RWPE2 (cell line): Measurements from ENCODE around the gene RRAGD.

ENCODE experiments used
- ATAC-seq: fragments of 200-7000 bp; cut with Tn5 transposase; 3 replicates; pipeline ENCODE4 v1.9.1; 2021; ENCODE audit warnings: low read depth
- DNase-seq: peaks from one replicate; pipeline ENCODE4 v3.0.0-alpha.2; 2020; ENCODE audit warnings: low spot score
- H3K27ac ChIP-seq: fragments of 450-650 bp; 2 replicates; pipeline ENCODE4 v1.5.1; 2017; ENCODE audit warnings: mild to moderate bottlenecking; ENCODE audit not compliant: poor library complexity, severe bottlenecking
- H3K27me3 ChIP-seq: fragments of 250-450 bp; sonication (Bioruptor Pico); 2 replicates; pipeline ENCODE4 v1.5.1; 2021; ENCODE audit warnings: mild to moderate bottlenecking, moderate library complexity; ENCODE audit not compliant: insufficient read depth, poor library complexity, severe bottlenecking
- H3K36me3 ChIP-seq: fragments of 250-450 bp; sonication (Bioruptor Pico); 2 replicates; pipeline ENCODE4 v1.5.1; 2020; ENCODE audit warnings: low read depth, mild to moderate bottlenecking, moderate library complexity
- H3K4me1 ChIP-seq: fragments of 250-450 bp; sonication (Bioruptor Pico); 2 replicates; pipeline ENCODE4 v1.5.1; 2021; ENCODE audit warnings: mild to moderate bottlenecking, moderate library complexity; ENCODE audit not compliant: insufficient read depth, poor library complexity, severe bottlenecking
- H3K4me3 ChIP-seq: fragments of 250-450 bp; sonication (Bioruptor Pico); 2 replicates; pipeline ENCODE4 v1.5.1; 2021; ENCODE audit warnings: mild to moderate bottlenecking, moderate library complexity; ENCODE audit not compliant: severe bottlenecking
- H3K9me3 ChIP-seq: fragments of 250-450 bp; sonication (Bioruptor Pico); 2 replicates; pipeline ENCODE4 v1.5.1; 2021; ENCODE audit warnings: mild to moderate bottlenecking, moderate library complexity; ENCODE audit not compliant: severe bottlenecking
- CTCF ChIP-seq: fragments of 450-650 bp; IDR thresholded peaks from one replicate; pipeline ENCODE4 v1.5.1; 2017; ENCODE audit warnings: mild to moderate bottlenecking, moderate library complexity; ENCODE audit not compliant: poor library complexity, severe bottlenecking

The RRAGD gene

GRCh38 chr6:89350281-89350966, 61.6 kb downstream of the RRAGD start:
- DNase-seq (no peak), ATAC-seq (no peak)
- Histone ChIP-seq H3K4me3 (no peak overlapping the region), H3K27me3 (no peaks in the 10 kb centered on the region), H3K4me1 (peaks cover 14% of the 10 kb centered on the region), H3K36me3 (no peaks in the 10 kb centered on the region), H3K27ac (no peak overlapping the region), H3K9me3 (no peaks in the 10 kb centered on the region)
- TF ChIP-seq CTCF: no peak

GRCh38 chr6:89348372-89348771, 63.7 kb downstream of the RRAGD start:
- Histone ChIP-seq H3K27ac (no peak overlapping the region), H3K4me3 (no peak overlapping the region), H3K9me3 (no peaks in the 10 kb centered on the region), H3K27me3 (no peaks in the 10 kb centered on the region), H3K4me1 (peaks cover 14% of the 10 kb centered on the region), H3K36me3 (peaks cover 4% of the 10 kb centered on the region; the same call in 1 of the 2 replicates)
- no peak for DNase-seq
- TF ChIP-seq CTCF: no peak
- ATAC-seq: no peak

GRCh38 chr6:89347825-89348224, 64.2 kb downstream of the RRAGD start:
- Histone ChIP-seq H3K4me1 (peaks cover 14% of the 10 kb centered on the region), H3K27ac (no peak overlapping the region), H3K27me3 (no peaks in the 10 kb centered on the region), H3K9me3 (no peaks in the 10 kb centered on the region), H3K36me3 (peaks cover 4% of the 10 kb centered on the region; the same call in 1 of the 2 replicates), H3K4me3 (no peak overlapping the region)
- TF ChIP-seq CTCF: no peak
- no peak for ATAC-seq
- DNase-seq: no peak

GRCh38 chr6:89346433-89346832, 65.6 kb downstream of the RRAGD start:
- Histone ChIP-seq H3K4me1 (peaks cover 11% of the 10 kb centered on the region), H3K27ac (no peak overlapping the region), H3K36me3 (peaks cover 16% of the 10 kb centered on the region), H3K27me3 (no peaks in the 10 kb centered on the region), H3K9me3 (no peaks in the 10 kb centered on the region), H3K4me3 (no peak overlapping the region)
- ATAC-seq: peak; percentile 38; the same call in 2 of the 3 replicates
- no peak for DNase-seq
- no peak for TF ChIP-seq CTCF

GRCh38 chr6:89339565-89339964, 72.5 kb downstream of the RRAGD start:
- Histone ChIP-seq H3K4me1 (no peaks in the 10 kb centered on the region), H3K27ac (no peak overlapping the region), H3K9me3 (no peaks in the 10 kb centered on the region), H3K36me3 (peaks cover 53% of the 10 kb centered on the region), H3K27me3 (no peaks in the 10 kb centered on the region), H3K4me3 (no peak overlapping the region)
- DNase-seq: no peak
- TF ChIP-seq CTCF: no peak
- no peak for ATAC-seq
